Measurements from ENCODE around the gene CDH1. TPM values are rescaled to one million over a fixed set of nuclear protein-coding genes. Genes with fewer than 3 reads are reported as not detected.
"Not testable (repeated sequence)": the region's sequence is repeated elsewhere in the genome, so short reads cannot be mapped to it uniquely, and the experiment has no call there.

Gene CDH1
- polyA plus RNA-seq, 1 experiment, result 0.06 TPM

- CTCF ChIA-PET, result interaction anchor here (0.9 kb wide), 1 partner anchor 8 kb away, joined by 5 read pairs; no protein-coding TSS in a partner anchor
- Histone ChIP-seq H3K27ac (ENCODE audit: low read depth, low read length) (no peak overlapping the region), H3K4me3 (ENCODE audit: low read depth, low read length) (no peak overlapping the region), H3K9me3 (ENCODE audit: control insufficient read depth, insufficient read depth, low read length) (no peaks in the 10 kb centered on the region; the same call in 1 of the 2 replicates), H3K27me3 (ENCODE audit: control insufficient read depth, insufficient read depth, low read length) (peaks cover 6% of the 10 kb centered on the region)
- DNase-seq (ENCODE audit: low read depth, low spot score), result no peak
- POLR2A ChIA-PET, result no interaction called here
- TF ChIP-seq, protein P1, sequence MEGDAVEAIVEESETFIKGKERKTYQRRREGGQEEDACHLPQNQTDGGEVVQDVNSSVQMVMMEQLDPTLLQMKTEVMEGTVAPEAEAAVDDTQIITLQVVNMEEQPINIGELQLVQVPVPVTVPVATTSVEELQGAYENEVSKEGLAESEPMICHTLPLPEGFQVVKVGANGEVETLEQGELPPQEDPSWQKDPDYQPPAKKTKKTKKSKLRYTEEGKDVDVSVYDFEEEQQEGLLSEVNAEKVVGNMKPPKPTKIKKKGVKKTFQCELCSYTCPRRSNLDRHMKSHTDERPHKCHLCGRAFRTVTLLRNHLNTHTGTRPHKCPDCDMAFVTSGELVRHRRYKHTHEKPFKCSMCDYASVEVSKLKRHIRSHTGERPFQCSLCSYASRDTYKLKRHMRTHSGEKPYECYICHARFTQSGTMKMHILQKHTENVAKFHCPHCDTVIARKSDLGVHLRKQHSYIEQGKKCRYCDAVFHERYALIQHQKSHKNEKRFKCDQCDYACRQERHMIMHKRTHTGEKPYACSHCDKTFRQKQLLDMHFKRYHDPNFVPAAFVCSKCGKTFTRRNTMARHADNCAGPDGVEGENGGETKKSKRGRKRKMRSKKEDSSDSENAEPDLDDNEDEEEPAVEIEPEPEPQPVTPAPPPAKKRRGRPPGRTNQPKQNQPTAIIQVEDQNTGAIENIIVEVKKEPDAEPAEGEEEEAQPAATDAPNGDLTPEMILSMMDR (IDR thresholded peaks at IDR 0.05; ENCODE audit: low read depth, low read length), result no peak
Measured at GRCh38 chr16:68711421-68712139, 25.5 kb upstream of the CDH1 start.

DNA sequence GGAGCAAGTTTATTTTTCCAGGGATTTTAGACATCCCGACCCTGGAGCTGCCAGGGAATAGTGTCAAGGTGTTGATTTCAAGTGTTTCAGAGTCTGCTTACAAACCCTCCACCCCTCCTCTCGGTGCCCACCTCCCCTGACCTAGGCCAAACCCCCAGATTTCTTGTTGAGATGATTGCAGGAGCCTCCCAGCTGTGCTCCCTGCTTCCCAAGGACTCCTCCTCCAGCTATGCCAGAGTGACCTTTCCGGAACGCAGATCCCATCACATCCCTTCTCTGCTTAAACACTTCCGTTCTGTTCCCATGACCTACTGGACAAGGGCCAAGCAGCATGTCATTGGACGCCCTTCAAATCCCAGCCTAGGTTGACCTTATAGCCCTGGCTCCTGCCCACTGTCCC lies 23.7 kb upstream of the CDH1 start:
- no peak overlapping the region for H3K27ac ChIP-seq (ENCODE audit: low read depth, low read length)
- POLR2A ChIA-PET, result no interaction called here
- CTCF ChIA-PET, result no interaction called here
- H3K27me3 ChIP-seq (ENCODE audit: control insufficient read depth, insufficient read depth, low read length), result peaks cover 6% of the 10 kb centered on the region
- TF ChIP-seq, protein P1 (IDR thresholded peaks at IDR 0.05; ENCODE audit: low read depth, low read length), result no peak
- no peaks in the 10 kb centered on the region; the same call in 1 of the 2 replicates for H3K9me3 ChIP-seq (ENCODE audit: control insufficient read depth, insufficient read depth, low read length)
- DNase-seq (ENCODE audit: low read depth, low spot score), result no peak
- H3K4me3 ChIP-seq (ENCODE audit: low read depth, low read length), result no peak overlapping the region

GRCh38 chr16:68715471-68715870 lies 21.6 kb upstream of the CDH1 start:
- Histone ChIP-seq H3K4me3 (ENCODE audit: low read depth, low read length) (no peak overlapping the region), H3K27ac (ENCODE audit: low read depth, low read length) (no peak overlapping the region), H3K27me3 (ENCODE audit: control insufficient read depth, insufficient read depth, low read length) (peaks cover 6% of the 10 kb centered on the region), H3K9me3 (ENCODE audit: control insufficient read depth, insufficient read depth, low read length) (no peaks in the 10 kb centered on the region)
- POLR2A ChIA-PET, result no interaction called here
- CTCF ChIA-PET, result no interaction called here
- TF ChIP-seq, protein P1 (IDR thresholded peaks at IDR 0.05; ENCODE audit: low read depth, low read length), result no peak
- DNase-seq (ENCODE audit: low read depth, low spot score), result no peak

- H3K27ac ChIP-seq (ENCODE audit: low read depth, low read length); POLR2A ChIA-PET; DNase-seq (ENCODE audit: low read depth, low spot score); H3K27me3 ChIP-seq (ENCODE audit: control insufficient read depth, insufficient read depth, low read length); H3K4me3 ChIP-seq (ENCODE audit: low read depth, low read length); H3K9me3 ChIP-seq (ENCODE audit: control insufficient read depth, insufficient read depth, low read length): not testable (repeated sequence)
- CTCF ChIA-PET, result interaction anchor here (0.6 to 0.7 kb wide), 3 partner anchors 9 to 355 kb away, joined by 3 to 8 read pairs (median 3); no protein-coding TSS in a partner anchor
Measured at GRCh38 chr16:68716516-68716915, 20.6 kb upstream of the CDH1 start.

DNA sequence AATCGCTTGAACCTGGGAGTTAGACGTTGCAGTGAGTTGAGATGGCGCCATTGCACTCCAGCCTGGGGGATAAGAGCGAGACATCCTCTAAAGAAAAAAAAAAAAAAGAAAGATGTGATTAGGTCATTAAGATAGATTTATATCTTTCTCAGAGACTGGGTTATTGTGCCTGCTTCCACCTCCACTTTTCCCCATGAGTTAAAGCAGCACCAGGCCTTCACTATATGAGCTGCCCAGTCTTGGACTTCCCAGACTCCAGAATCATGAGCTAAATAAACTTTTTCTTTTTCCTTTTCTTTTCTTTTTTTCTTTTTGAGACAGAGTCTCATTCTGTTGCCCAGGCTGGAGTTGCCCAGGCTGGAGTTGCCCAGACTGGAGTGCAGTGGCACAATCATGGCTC lies 19.4 kb upstream of the CDH1 start:
- DNase-seq (ENCODE audit: low read depth, low spot score), result no peak
- CTCF ChIA-PET, result no interaction called here
- Histone ChIP-seq H3K9me3 (ENCODE audit: control insufficient read depth, insufficient read depth, low read length) (no peaks in the 10 kb centered on the region), H3K4me3 (ENCODE audit: low read depth, low read length) (no peak overlapping the region), H3K27ac (ENCODE audit: low read depth, low read length) (no peak overlapping the region), H3K27me3 (ENCODE audit: control insufficient read depth, insufficient read depth, low read length) (no peaks in the 10 kb centered on the region)
- POLR2A ChIA-PET, result interaction anchor here (0.7 kb wide), 1 partner anchor 66 kb away, joined by 3 read pairs; no protein-coding TSS in a partner anchor
- TF ChIP-seq, protein P1 (IDR thresholded peaks at IDR 0.05; ENCODE audit: low read depth, low read length), result no peak
